GM18861 (cell line): Measurements from ENCODE around the gene CREG2.
A peak's percentile ranks its signal among the peaks of the same experiment; 100 is the strongest.

ENCODE experiments used
- ATAC-seq: cut with Tn5 transposase; IDR thresholded peaks from one replicate; pipeline ENCODE4 v1.9.1; 2021; ENCODE audit not compliant: unreplicated experiment

Gene CREG2

DNA sequence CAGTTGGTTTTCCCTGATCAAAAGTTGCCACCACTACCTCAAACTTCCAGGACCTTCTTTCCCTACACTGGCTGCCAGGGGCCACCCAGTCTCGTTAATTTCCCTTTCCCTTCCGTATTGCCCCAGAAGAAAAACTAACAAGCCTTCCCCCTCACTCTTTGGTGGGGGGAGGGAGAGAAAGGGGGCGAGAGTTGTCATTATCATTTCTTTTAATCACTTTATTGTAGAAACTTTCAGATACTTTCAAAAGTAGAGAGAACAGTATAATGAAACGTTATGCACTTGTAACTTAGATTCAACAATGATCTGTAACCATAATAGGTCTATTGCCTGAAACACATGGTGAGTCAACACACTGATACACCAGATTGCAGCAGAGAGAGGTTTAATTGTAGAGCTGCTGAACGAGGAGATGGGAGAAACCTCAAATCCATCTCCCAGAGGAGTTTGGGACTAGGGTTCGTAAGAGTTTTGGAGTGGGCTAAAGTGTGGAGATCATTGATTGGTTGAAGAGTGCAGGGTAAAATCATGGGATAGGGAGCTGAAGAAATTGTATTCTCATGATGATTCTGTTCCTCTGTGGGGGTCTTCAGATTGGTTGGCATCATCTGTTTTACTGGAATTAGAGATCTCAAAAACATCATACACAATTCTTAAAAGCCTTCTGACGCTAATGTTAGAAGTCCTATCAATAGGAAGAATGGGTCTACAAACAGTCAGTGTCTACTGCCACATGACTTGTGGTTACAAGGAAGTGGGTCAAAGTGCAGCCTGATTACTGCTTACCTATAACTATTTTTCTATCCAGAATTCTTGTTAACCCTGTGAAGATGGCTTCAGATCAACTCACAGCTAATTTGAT is 76.2 kb downstream of the CREG2 start:
- no peak for ATAC-seq

DNA sequence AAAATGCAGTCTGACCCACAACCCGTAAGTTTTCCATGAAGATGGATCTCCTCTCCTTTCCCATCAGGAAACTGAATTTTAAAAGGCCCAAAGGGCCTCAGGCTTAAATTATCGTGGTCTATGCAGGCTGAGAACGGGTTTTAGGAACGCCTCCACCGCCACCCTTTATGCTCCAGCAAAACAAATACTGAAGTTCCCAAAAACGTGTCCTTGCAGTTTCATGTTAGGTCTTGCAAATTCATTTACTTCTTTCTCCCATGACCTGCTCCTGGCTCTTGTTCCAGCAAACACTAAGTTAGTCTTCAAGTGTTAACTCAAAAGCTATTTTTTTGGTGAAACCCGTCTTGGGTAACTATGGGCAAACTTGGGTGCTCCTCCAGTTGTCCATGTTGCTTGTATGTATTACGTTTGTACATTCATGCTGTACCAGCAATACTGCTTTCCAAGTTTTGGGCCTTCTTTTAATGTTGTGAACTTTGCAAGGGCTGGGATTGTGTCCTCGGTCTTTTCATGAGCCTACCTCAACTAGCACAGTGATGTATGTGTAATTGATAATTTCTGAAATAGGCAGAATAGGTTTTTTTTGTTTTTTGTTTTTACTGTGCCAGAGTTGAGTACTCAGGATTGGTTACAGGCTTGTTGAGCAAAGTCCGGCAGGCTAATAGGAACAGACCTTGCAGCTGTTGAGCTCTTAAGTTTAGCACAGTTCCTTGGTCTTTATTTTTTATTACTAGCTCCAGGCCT is 77.0 kb downstream of the CREG2 start:
- ATAC-seq, result no peak

DNA sequence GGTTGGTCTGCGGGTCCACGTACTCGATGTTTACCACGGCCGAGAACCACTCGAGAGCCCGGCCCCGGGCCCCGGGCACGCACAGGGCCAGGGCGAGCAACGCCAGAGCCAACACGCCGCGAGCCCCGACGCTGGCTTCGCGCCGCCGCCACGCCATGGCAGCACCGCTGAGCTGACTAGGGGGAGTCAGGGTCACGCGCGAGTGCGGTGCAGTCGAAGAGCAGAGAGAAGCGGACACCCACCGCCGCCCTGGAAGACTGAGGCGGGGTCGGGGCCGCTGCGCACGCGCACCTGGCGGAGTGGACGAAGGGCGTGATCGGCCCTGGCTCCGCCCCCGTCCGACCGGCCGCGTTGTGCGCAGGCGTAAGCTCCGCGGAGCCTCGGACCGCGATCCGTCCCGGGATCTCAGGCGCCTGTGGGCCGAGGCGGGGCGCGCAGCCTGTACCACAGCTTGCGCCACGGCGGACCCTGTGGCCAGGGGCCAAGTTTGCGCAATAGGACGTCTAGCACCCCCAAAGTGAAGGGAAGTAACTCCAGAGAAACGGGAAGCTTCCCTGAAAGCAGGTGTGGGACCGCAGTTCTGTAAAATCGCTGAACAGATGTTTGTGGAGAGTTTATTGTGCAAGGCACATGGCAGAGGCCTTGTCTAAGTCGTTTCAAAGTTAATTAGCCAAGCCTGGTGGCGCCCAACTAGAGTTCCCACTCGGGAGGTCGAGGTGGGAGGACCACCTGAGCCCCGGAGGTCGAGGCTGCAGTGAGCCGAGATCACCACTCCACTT is 78.7 kb downstream of the CREG2 start, which contains the start of gene RNF149:
TSS of gene RNF149 (minus strand) at position 270 of the 779 bp plus-strand sequence. CDS start at position 157, 113 bp downstream.
- peak; percentile 48 for ATAC-seq

DNA sequence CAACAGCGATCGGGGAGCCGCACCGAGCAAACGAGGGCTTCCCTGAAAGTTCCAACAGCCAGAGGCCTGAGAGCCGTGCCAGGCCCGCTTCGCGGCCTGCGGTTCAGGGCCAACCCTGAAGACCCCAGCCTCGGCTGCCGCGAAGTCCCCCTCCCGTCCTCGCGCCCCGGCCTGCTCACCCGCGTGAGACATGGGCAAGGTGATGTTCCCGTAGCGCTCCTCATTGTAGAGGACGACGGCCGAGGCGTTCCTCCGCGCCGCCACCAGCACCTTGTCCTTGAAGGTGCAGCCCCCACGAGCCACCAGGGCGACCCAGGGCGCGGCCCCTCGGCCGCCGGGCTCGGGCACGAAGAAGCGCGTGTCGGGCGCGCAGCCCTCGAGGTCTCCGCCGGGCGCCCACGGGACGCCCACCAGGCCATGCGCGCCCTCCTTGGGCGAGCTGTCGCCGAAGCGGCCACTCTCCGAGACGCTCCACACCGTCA is 79.3 kb downstream of the CREG2 start:
- ATAC-seq, result peak; percentile 1

DNA sequence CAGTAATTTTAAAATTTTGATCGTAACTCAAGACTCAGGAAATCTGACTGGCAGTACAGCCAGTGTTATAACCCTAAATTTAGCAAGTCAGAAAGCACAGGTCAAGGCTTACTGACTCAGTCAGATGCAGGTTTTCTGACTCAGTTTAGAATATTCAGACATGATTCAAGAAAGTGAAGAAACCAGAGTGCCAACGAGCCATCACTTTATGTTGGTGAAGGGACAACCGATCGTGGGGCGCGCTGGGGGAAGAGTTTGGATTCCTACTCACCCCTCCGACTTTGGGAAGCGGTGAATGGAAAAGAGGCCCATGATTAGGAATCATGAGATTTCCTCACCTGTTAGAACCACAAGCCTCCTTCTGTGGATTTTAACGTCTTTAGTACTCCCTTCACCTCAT is 79.8 kb downstream of the CREG2 start:
- no peak for ATAC-seq

DNA sequence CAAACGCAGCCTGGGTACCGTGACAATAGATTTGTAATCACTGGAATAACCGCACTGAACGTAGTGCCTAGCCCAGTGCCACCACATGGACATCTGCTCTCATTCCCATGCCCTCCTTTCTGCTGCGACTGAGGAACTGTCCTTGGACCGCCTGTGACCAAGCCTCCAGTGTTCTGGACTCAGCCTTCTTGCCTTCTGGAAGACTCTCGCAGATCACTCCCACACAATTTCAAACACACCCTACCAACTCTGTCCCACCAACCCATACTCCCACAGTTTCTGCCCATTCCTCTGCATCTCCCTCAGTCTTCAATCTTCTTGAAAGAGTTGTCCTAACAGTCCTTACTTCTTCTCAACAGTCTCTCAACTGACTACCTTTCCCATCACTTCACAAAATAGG is 80.9 kb downstream of the CREG2 start:
- peak; percentile 3 for ATAC-seq

DNA sequence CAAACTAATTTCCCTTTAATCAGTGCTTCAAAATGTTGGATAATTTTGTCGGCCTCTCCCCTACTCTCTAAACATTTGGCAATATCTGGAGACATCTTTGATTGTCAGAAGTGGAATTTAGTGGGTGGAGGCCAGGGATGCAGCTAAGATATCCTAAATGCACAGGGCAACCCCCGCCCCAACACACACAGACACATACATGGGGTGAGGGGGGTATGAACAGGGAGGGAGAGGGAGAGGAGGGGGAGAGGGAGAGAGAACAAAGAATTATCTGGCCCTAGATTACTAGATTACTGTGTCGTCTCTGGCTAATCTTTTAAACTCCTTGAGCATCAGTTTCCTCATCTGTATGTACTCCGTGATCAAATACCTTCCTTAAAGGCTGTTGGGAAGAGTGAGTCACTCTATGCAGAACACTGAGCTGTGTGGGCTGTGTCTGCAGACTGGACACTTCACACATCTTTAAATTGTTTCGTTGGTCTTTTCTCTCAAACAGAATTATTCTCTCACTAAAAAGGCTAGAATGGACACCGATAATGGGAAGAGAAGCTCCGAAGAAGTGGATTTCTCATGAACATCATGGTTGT is 81.7 kb downstream of the CREG2 start:
- ATAC-seq, result no peak

DNA sequence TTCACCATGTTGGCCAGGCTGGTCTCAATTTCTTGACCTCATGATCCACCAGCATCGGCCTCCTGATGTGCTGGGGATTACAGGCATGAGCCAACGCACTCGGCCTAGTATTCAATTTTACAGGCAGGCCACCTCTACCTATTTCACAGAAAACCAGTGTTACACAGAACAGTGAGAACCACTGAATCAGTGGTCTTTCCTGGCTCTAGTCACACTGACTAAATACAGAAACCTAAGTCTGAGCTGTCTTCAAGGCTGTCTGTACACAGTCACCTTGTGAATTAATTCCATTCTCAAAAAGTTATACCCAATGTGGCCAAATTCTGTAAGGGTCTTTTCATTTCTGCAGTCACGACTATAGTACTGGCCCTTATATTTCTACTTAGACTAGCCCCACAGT is 82.3 kb downstream of the CREG2 start:
- ATAC-seq, result no peak

DNA sequence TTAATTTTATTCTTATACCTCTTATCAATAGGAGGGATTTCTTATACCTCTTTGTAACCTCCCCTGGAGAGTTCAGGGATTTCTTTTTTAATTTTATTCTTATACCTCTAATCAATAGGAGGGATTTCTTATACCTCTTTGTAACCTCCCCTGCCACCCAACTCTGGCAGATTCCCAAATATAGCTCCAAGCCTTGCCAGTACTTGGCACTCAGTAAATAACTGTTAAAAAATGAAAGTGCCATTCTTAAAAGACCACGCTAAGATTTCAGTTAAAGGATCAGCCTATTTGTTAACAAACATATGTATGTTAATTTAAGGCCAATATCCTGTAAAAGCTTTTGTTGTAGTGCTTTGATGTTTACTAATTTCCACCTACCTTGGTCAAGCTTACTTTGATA is 83.6 kb downstream of the CREG2 start:
- ATAC-seq, result no peak

DNA sequence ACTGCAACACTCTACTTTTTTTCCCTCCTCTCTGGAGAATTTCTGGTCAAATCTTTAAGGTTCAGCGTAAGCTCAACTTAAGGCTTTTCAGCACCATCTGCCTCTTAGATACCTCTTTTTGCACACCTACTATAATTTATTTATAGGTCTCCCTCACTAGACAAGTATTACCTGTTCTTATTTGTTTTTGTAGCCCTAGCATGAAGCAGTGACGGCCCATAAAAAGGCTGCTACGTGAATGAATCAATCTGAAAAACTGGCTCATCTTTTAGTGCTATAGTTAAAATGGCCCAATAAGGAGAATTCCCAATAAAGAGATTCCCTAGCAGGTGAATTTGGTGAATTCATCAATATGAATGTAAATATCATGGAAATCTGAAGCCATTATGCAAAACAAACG is 85.3 kb downstream of the CREG2 start:
- no peak for ATAC-seq

DNA sequence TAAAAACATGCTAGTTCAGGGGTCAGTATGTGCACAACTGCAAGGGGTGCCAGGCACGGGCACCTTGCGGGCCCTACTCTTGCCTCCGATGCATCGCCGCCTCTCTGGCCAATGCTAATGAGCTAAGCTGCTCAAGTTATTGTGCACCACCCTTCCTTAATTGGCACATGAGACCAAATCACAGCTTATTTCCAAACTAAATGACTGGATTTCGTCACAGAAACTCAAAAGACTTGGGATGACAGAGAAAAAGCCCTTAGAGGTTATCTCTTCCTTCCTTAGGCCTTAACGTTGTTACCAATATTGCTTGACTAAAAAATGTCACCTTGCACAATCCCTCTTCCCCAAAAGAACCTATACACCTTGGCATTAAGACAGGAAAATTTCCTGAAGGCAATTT is 86.5 kb downstream of the CREG2 start:
- ATAC-seq, result no peak

DNA sequence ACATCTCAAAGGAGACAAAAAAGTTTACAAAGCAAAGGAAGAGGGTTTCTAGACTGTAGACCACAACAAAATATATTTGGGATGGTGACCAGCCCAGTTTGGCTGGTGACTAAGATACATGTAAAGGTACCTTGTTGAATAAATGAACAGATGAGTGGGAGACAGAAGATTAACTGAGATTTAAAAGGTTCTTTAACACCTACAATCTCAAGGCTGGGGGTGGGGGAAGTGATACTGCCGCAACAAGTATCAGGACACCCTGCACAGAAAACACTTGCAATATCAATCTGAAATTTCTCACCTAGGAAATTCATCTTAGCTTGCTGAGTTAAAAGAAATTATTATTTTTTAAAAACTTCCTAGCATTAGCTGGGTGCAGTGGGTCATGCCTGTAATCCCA is 87.1 kb downstream of the CREG2 start:
- ATAC-seq, result no peak

DNA sequence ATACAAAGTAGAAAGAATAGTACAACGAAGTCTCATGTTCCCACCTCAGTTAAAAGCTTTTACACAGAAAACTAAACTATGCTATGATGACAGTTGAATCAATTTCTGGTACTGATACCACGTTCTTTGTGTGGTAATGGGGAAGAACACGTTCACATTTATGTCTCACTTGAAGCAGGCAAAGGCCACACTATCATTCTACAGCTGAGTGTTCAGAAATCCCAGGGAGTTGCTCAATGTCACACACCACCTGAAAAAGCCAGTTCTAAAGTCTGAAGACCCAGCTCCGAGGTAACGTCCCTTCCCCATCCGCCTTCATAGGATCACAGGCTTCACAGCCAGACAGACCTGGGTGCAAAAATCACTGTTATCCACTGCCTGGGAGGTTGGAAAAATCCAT is 87.7 kb downstream of the CREG2 start:
- no peak for ATAC-seq

DNA sequence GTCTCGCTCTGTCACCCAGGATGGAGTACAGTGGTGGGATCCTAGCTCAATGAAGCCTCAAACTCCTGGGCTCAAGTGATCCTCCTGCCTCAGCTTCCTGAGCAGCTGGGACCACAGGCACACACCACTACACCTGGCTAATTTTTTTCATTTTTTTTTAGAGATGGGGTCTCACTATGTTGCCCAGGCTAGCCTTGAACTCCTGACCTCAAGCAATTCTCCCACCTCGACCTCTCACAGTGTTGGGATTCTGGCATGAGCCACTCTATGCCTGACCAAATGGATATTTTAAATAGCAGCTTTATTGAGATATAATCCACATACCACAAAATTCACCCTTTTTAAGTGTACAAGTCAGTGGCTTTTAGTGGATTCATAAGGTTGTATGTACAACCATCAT is 89.9 kb downstream of the CREG2 start:
- no peak for ATAC-seq

DNA sequence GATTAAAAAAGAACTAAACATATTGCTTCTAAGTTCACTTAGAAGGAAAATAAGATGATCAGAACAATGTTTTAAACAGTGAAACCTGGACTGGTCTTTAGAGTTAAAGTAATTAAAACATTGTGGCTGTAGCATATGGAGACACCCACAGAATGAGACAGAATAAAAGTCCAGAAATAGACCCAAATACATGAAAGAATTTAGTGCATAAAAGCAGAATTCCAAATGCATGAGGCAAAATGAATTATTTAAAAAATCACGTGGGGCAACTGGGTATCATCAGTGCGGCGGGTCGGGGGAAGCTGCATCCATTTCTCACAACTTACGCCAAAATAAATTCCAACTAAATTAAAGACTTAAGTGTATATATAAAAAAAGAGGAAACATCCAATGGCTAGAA is 90.9 kb downstream of the CREG2 start:
- ATAC-seq, result no peak

DNA sequence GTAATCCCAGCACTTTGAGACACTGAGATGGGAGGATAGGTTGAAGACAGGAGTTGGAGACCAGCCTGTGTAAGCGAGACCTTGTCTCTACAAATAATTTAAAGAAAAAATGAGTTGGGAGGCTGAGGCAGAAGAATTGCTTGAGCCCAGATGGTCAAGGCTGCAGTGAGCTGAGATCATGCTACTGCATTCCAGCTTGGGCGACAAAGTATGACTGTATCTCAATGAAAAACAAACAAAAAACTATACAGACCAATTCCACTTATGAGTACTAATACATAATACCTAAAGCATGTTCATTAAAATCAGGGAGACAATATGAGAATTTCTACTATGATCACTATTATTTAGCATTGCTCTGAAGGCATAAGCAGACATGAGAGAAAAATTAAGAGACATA is 91.4 kb downstream of the CREG2 start:
- no peak for ATAC-seq
